HG03520 (cell line): ENCODE results near the gene KLHL20.
"Not testable (repeated sequence)": the region's sequence is repeated elsewhere in the genome, so short reads cannot be mapped to it uniquely, and the experiment has no call there.

Experiments used
- ATAC-seq: cut with Tn5 transposase; IDR thresholded peaks from one replicate; pipeline ENCODE4 v1.9.1; 2021; ENCODE audit warnings: mild to moderate bottlenecking, moderate library complexity; ENCODE audit not compliant: unreplicated experiment

KLHL20 gene

GRCh38 chr1:173714759-173715537, at the start of gene KLHL20:
Gene KLHL20, plus strand, starts transcription at chr1:173714981. Its CDS starts 1,063 bp downstream, at chr1:173716044.
- peak; percentile 95 for ATAC-seq

DNA sequence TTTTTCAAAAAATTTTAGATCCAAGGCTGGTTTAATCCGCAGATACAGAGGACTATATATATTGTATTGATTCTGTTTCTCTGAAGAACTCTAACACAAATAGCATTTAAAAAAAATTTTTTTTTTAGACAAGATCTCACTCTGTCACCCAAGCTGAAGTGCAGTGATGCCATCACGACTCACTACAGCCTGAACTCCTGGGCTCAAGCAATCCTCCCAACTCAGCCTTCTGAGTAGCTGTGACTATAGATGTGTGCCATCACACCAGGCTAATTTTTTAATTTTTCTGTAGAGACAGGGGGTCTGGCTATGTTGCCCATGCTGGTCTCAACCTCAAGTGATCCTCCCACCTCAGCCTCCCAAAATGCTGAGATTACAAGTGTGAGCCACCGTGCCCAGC, 48.1 kb upstream of the KLHL20 start:
- ATAC-seq: no peak

- no peak for ATAC-seq
Measured at GRCh38 chr1:173669491-173669941, 45.3 kb upstream of the KLHL20 start, which contains the start of gene ANKRD45. Gene ANKRD45, minus strand, starts transcription at chr1:173669851. Its CDS starts 10,433 bp downstream, at chr1:173659418.

GRCh38 chr1:173674496-173674895, 40.3 kb upstream of the KLHL20 start:
- ATAC-seq: not testable (repeated sequence)

- not testable (repeated sequence) for ATAC-seq
Measured at GRCh38 chr1:173680152-173680551, 34.6 kb upstream of the KLHL20 start.

- ATAC-seq: no peak
Measured at GRCh38 chr1:173682184-173682583, 32.6 kb upstream of the KLHL20 start.

GRCh38 chr1:173683838-173684237, 30.9 kb upstream of the KLHL20 start:
- ATAC-seq: not testable (repeated sequence)

- not testable (repeated sequence) for ATAC-seq
Measured at GRCh38 chr1:173685121-173685520, 29.7 kb upstream of the KLHL20 start.

DNA sequence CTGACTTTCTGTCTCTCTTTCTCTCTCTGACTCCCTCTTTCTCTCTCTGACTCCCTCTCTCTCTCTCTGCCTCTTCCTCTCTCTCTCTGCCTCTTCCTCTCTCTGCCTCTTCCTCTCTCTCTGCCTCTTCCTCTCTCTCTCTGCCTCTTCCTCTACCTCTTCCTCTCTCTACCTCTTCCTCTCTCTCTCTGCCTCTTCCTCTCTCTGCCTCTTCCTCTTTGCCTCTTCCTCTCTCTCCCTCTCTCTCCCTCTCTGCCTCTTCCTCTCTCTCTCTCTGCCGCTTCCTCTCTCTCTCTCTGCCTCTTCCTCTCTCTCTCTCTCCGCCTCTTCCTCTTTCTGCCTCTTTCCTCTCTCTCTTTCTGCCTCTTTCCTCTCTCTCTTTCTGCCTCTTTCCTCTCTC, 26.5 kb upstream of the KLHL20 start:
- ATAC-seq: no peak

- ATAC-seq: no peak
Measured at GRCh38 chr1:173693238-173693637, 21.5 kb upstream of the KLHL20 start.

DNA sequence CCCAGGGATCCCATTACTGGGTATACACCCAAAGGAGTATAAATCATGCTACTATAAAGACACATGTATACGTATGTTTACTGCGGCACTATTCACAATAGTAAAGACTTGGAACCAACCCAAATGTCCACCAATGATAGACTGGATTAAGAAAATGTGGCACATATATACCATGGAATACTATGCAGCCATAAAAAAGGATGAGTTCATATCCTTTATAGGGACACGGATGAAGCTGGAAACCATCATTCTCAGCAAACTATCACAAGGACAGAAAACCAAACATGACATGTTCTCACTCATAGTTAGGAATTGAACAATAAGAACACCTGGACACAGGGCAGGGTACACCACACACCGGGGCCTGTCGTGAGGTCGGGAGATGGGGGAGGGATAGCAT, 13.5 kb upstream of the KLHL20 start:
- ATAC-seq: not testable (repeated sequence)

GRCh38 chr1:173702736-173703135, 12.0 kb upstream of the KLHL20 start:
- no peak for ATAC-seq

GRCh38 chr1:173705117-173705516, 9.7 kb upstream of the KLHL20 start:
- no peak for ATAC-seq

GRCh38 chr1:173708787-173709186, 6.0 kb upstream of the KLHL20 start:
- ATAC-seq: no peak

DNA sequence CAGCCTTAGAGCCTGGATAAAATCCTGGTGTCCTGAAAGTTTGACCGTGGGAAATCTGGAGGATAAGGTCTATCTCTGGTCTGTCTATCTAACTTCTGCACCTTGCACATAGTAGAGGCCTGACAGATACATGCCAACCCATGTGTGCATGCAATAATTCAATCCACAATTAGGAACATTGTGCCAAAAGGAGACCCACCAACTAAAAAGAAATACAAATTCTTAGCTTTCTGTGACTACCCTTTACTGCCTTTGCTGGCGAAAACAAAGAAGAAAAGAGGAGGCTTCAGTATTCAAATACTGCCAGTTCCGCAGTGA, 381 bp upstream of the KLHL20 start:
- no peak for ATAC-seq

DNA sequence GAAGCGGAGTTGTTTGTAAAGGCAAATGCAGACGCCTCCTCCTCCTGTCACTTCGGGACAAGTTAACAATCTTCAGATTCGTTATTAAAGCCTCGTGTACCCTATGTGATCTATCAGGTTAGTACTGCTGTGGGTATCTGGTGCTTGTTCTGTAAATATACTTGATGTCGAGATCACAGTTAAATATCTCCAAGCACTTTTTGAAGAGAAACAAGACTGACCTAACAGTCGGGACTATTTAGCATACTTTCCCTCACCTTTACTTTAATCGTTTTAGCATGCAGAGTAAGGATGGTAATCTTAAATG, 710 bp downstream of the KLHL20 start:
- ATAC-seq: no peak

GRCh38 chr1:173717238-173717637, 2.5 kb downstream of the KLHL20 start:
- no peak for ATAC-seq

DNA sequence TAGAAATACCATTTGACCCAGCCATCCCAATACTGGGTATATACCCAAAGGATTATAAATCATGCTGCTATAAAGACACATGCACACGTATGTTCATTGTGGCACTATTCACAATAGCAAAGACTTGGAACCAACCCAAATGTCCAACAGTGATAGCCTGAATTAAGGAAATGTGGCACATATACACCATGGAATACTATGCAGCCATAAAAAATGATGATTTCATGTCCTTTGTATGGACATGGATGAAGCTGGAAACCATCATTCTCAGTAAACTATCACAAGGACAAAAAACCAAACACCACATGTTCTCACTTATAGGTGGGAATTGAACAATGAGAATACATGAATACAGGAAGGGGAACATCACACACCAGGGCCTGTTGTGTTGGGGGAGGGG, 16.6 kb downstream of the KLHL20 start:
- ATAC-seq: not testable (repeated sequence)

DNA sequence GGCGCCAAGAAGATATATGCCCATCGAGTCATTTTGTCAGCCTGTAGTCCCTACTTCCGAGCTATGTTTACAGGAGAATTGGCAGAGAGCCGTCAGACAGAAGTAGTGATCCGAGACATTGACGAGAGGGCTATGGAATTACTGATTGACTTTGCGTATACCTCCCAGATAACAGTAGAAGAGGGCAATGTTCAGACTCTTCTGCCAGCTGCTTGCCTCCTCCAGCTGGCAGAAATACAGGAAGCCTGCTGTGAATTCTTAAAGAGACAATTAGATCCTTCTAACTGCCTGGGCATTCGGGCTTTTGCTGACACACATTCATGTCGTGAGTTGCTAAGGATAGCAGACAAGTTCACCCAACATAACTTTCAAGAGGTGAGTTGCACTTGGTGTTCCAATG, 19.1 kb downstream of the KLHL20 start:
- no peak for ATAC-seq

GRCh38 chr1:173736104-173736503, 21.3 kb downstream of the KLHL20 start:
- ATAC-seq: not testable (repeated sequence)

DNA sequence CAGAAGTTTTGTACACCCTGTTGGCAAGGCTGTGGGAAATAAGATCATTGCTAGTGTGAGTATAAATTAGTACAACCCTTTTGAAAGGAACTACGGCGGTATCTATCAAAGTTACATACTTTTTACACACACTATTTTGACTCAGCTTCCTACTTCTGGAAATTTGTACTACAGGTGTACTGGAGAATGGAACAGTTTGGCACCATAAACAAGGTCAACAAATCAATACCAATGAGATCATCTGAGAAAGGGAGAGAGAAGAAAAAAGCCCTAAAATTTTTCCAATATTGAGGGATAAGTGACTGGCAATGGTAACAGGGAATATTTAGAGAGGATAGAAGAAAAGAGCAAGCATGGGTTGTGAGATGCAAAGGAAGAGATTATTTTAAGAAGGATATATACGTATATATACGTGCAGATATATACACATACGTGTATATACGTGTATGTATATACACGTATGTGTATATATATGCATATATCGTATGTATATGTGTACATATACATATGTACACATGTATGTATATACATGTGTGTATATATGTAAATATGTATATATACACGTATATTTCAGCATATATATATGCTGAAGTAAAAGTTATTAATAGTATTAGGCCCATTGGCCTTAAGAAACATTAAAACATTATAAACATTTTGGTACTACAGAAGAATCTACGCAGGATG, 27.6 kb downstream of the KLHL20 start:
- ATAC-seq: no peak

- ATAC-seq: no peak
Measured at GRCh38 chr1:173744651-173745050, 29.9 kb downstream of the KLHL20 start.
